ENCODE data around the gene PBXIP1.
"Not testable (repeated sequence)": the region's sequence is repeated elsewhere in the genome, so short reads cannot be mapped to it uniquely, and the experiment has no call there.

PBXIP1 gene

GRCh38 chr1:154934358-154934948, 21.4 kb downstream of the PBXIP1 start:
- DNase-seq, result no peak

- DNase-seq, result no peak
Observed at GRCh38 chr1:154931940-154932487, 23.9 kb downstream of the PBXIP1 start.

DNA sequence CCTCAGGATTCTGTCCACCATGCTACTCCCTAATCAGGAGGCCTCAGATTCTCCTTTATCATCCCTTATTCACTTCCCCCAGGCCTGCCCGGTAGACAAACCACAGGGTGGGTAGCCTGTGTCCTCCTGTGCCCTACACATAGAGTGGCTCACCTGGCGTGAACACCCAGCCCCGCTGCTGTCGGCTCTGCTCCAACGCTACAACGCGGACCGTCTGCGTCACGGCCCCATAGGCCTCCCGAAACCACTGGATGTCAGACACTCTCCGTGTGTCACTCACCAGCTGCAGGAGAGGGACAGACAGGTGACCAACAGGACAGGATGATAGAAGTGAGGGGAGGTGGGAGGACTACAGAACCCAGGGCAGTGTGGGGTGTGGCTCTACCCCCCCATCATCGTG, 29.7 kb downstream of the PBXIP1 start:
- no peak for DNase-seq

- no peak for DNase-seq
Observed at GRCh38 chr1:154925335-154926170, 30.3 kb downstream of the PBXIP1 start.

- DNase-seq, result no peak
Observed at GRCh38 chr1:154923695-154924094, 32.2 kb downstream of the PBXIP1 start.

DNA sequence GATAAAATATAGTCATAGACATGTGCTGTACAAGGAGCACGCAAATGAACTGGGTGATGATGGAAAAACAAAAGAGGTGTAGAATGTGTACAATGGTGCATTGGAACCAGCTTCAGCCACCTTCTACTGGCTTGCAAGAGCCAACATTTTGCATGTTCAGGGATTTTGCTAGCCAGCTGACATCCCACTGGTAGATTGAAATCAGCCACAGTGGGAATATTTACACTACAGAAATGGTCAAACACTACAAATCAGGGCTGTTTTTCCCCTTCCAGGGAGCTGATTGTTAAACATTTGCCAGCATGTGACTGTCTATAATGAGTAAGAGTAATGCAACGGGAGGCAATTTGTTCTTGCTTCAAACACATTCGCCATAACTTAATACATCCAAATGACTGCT, 42.6 kb downstream of the PBXIP1 start:
- no peak for DNase-seq

DNA sequence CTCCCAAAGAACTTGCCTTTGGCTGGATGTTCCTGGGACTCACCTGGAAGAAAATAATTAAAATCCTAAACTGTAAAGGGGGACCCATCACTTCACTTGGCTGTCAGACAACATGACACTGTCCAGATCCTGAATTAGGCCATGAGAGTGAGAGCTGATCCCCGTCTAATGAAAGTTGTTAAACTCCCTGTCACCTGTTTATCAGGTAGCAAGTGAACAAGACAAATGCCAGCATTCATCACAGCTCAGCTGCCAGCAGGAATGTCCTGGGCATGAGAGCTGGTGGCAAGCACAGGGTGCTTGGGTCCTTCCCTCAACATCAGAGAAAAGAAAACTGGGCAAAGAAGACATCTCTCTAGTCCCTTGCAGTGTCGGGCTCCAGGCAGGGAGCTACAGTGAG, 43.1 kb downstream of the PBXIP1 start:
- DNase-seq, result no peak

DNA sequence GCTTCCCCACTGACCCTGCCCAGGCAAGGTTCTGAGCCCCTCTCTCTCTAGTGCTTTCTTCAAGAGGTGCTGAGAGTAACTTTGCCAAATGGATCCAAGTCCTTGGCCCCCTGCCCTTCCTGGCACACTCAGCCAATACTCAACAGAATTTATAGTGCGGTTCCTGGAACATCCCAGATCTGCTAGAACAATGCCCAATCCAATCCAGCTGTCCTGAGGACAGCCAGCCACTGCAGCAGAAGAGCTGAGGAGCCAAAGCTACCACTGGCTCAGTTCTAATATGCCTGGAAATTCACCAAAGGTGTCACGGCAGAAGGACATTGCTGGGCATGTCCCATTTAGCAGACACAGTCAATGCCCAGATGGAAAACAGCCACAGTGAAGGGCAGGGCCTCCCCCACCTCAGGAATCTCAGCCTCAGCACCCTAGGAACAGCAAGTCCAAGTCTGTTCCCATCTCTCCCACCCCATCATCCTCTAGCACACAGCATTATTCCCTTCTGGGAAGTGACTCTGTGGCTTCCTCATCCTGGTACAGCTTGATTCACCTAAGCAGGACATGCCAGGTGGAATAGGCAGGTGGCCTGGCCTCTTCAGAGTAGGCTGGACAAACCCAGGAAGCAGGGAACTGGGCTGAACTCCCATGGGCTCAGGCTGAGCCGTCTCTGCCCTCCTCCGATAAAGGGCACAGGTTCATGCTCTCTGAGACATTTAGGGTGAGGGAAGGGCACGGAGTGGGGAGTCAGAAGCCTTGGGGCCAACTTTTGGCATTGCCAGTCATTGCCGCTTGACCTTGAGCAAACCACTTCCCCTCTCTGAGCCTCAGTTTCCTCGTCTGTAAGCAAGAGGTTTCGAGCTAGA, 44.0 kb downstream of the PBXIP1 start:
- DNase-seq, result no peak

GRCh38 chr1:154910851-154911250, 45.0 kb downstream of the PBXIP1 start:
- no peak for DNase-seq

DNA sequence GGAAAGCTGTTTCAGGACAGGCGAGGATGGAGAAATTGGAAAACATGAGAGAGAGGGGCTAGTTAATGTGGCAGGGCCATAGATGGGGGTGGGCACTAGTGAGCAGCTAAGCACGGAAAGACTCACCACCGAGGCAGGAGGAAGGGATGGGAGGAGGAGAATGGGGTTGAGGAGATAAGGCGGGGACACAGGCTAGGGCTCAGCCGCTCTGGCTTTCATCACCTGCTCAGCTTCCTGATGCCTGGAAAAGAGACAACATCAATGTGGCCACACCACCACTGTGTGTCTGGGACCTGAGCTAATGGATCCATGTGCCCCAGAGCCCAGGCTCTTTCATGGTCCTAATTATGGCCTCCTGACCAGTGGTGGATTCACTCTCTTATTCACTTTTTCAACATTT, 47.0 kb downstream of the PBXIP1 start:
- no peak for DNase-seq

- DNase-seq, result not testable (repeated sequence)
Observed at GRCh38 chr1:154908129-154908528, 47.8 kb downstream of the PBXIP1 start.

DNA sequence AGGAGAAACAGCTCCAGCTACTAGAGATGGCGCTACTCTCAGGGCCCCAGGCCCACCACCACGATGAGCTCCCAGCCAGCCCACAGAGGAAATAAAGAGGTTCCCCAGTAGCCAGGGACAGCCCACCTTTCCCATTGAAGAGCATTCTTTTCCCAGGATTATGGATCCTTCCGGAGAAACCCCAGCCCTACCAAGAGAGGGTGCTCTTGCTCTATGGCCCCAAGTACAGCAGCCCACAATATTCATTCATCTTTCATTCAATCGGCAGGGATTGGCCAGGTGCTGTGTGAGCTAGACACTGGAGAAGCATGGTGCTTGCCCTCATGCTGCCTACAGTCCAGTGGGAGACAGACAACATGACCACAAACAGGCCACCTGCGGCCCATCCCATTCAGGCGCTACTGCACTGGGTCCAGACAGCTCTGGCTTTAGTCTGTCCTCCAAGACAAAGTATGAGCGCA, 49.2 kb downstream of the PBXIP1 start:
- DNase-seq, result no peak

DNA sequence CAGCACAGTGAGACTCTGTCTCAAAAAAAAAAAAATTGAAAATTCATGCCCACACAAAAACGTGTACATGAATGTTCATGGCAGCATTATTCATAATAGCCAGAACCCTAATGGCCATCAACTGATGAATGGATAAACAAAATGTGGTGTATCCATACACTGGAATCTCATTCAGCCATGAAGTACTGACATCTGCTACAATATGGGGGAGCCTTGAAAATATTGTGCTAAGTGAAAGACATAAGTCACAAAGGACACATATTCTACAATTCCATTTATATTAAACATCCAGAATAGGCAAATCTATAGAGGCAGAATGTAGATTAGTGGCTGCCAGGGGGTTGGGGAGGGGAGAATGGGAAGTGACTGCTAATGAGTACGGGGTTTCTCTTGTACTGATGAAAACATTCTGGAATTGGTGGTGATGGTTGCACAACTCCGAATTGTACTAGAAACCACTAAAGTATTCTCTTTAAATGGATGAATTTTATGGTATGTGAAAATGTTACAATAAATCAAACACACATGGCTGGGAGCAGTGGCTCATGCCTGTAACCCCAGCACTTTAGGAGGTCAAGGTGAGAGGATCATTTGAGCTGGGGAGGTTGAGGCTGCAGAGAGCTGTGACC, 52.8 kb downstream of the PBXIP1 start:
- no peak for DNase-seq

- DNase-seq, result no peak
Observed at GRCh38 chr1:154901591-154901990, 54.3 kb downstream of the PBXIP1 start.

DNA sequence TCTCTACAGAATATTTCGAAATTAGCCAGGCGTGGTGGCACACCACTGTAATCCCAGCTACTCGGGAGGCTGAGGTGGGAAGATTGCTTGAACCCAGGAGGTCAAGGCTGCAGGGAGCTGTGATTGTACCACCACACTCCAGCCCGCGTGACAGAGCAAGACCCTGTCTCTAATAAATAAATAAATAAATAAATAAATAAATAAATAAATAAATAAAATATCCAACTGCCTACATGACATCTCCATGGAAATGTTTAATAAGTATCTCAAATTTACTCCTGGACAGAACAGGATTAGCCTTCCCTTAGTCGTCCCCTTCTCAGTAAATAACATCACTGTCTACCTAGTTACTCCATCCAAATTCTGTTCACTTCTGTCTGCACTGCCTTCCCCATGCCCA, 56.9 kb downstream of the PBXIP1 start:
- no peak for DNase-seq

DNA sequence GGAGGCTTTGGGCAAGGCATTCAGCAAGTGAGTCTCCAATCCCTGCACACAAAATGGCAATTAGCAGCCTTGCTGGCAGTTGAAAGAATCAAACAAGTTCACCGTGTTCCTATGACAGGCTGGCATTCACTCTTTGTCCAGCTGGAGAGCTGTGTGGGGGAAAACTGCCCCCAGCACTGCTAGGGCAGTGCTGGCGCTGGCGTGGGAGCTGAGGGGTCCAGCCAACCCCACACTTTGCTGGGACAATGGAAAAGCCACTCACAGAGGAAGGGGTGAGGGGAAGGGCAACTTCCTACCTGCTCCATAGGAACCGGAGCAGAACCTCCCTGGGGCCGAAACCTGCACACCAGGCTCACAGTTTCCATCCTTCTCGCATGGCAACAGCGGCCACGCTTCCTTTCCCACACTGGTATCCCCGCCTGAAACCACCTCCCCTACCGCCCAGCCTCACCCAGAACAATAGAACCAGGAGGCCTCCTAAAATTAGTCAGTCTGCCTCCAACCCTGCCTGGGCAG, 59.1 kb downstream of the PBXIP1 start:
- no peak for DNase-seq

- DNase-seq, result no peak
Observed at GRCh38 chr1:154895798-154896197, 60.1 kb downstream of the PBXIP1 start.

Measured in NCI-H1694 treated with DMSO at 0.1 percent for 48 hours (cell line).